Upper lobe of left lung (tissue), 6 donors: Measurements from ENCODE around the gene HAO2. TPM values are rescaled to one million over a fixed set of nuclear protein-coding genes. Genes with fewer than 3 reads are reported as not detected.

ENCODE experiments used
- ATAC-seq, 2 donors: fragments of 200-7000 bp; cut with Tn5 transposase; one replicate each; pipeline ENCODE4 v1.9.1; 2022; ENCODE audit warnings: mild to moderate bottlenecking in 2 of 2, moderate library complexity in 2 of 2; ENCODE audit not compliant: low FRiP score in 2 of 2
- DNase-seq, 2 donors: peaks; one replicate each; pipeline ENCODE4 v3.0.0-alpha.2; 2019 to 2020
- H3K27ac ChIP-seq, 4 donors: fragments of 200-600 bp; sonication (generic); one replicate each; pipeline ENCODE4 v1.5.1; 2016 to 2019
- H3K27me3 ChIP-seq, 4 donors: fragments of 200-600 bp; sonication (generic); one replicate each; pipeline ENCODE4 v1.5.1; 2017 to 2019
- H3K36me3 ChIP-seq, 4 donors: fragments of 200-600 bp; sonication (generic); one replicate each; pipeline ENCODE4 v1.5.1; 2016 to 2019
- H3K4me1 ChIP-seq, 4 donors: fragments of 200-600 bp; sonication (generic); one replicate each; pipeline ENCODE4 v1.5.1; 2018 to 2019
- H3K4me3 ChIP-seq, 4 donors: fragments of 200-600 bp; sonication (generic); one replicate each; pipeline ENCODE4 v1.5.1; 2017 to 2019; ENCODE audit warnings: mild to moderate bottlenecking in 2 of 4, moderate library complexity in 1 of 4
- H3K9me3 ChIP-seq, 4 donors: fragments of 200-600 bp; sonication (generic); one replicate each; pipeline ENCODE4 v1.5.1; 2018 to 2019
- CTCF ChIP-seq, 6 experiments: fragments of 450-650 bp in 4 of 6; fragments of 200-600 bp in 2 of 6; sonication (generic) in 2 of 6; IDR thresholded peaks; one replicate each; pipeline ENCODE4 v1.5.1; 2016 to 2019; ENCODE audit warnings: antibody characterized with exemption in 6 of 6
- EP300 ChIP-seq, 4 donors: sonication (generic); formaldehyde crosslinking; IDR thresholded peaks; one replicate each; pipeline ENCODE4 v1.5.1; 2017; ENCODE audit warnings: antibody characterized with exemption in 4 of 4, control low read depth in 2 of 4
- POLR2A ChIP-seq, 4 donors: fragments of 450-650 bp; IDR thresholded peaks; one replicate each; pipeline ENCODE4 v1.5.1; 2016 to 2017; ENCODE audit warnings: antibody characterized with exemption in 4 of 4, mild to moderate bottlenecking in 2 of 4
- POLR2AphosphoS5 ChIP-seq, 2 donors: sonication (generic); formaldehyde crosslinking; IDR thresholded peaks; one replicate each; pipeline ENCODE4 v1.5.1; 2017; ENCODE audit warnings: antibody characterized with exemption in 2 of 2
- WGBS, 2 donors: methylation state at CpG; one replicate each; pipeline ENCODE4 v1.1.5; 2017 to 2018; 5-methylcytosine and 5-hydroxymethylcytosine counted together
- total RNA-seq, 6 donors: library from RNA; depleted of rRNA in 4 of 6; stranded (reverse); fragments of >200 nt in 4 of 6; gene quantifications; one replicate each; pipeline versions ENCODE4 v1.1.0 to v1.2.1, GENCODE V29; 2016 to 2021
- donor health status: DM: no; HTN: no; CAD: no; lungs with moderate emphysema.
- donor health status: DM: no; HTN: yes; CAD: no; lungs with severe emphysema.

HAO2 gene
- total RNA-seq, 6 donors from 2014 or later: 0.30 to 1.0 TPM; not detected in 4

- H3K9me3 ChIP-seq: no peaks in the 10 kb centered on the region
- no peak for TF ChIP-seq POLR2A (IDR thresholded peaks at IDR 0.05)
- no peak for TF ChIP-seq POLR2AphosphoS5 (IDR thresholded peaks at IDR 0.05)
- TF ChIP-seq EP300 (IDR thresholded peaks at IDR 0.05): no peak
- ATAC-seq (no peak), DNase-seq (no peak)
- no peaks in the 10 kb centered on the region for H3K27me3 ChIP-seq
- H3K4me3 ChIP-seq: no peak overlapping the region
- WGBS, 2 donors: 95 to 97% methylated on average over 5 of the region's 5 CpGs
- no peaks in the 10 kb centered on the region for H3K4me1 ChIP-seq
- no peak overlapping the region for H3K27ac ChIP-seq
- H3K36me3 ChIP-seq: no peaks in the 10 kb centered on the region
Measured at GRCh38 chr1:119380983-119381662, 12.5 kb downstream of the HAO2 start.

GRCh38 chr1:119384591-119384990 is 16.0 kb downstream of the HAO2 start:
- Histone ChIP-seq H3K4me3 (no peak overlapping the region), H3K27me3 (no peaks in the 10 kb centered on the region), H3K4me1 (no peaks in the 10 kb centered on the region), H3K27ac (no peak overlapping the region), H3K36me3 (no peaks in the 10 kb centered on the region), H3K9me3 (no peaks in the 10 kb centered on the region)
- 94 to 100% methylated on average over 1 to 4 of the region's 4 CpGs for WGBS, 2 donors
- ATAC-seq (no peak), DNase-seq (no peak)
- no peak for TF ChIP-seq EP300 (IDR thresholded peaks at IDR 0.05)
- no peak for TF ChIP-seq POLR2A (IDR thresholded peaks at IDR 0.05)
- TF ChIP-seq POLR2AphosphoS5 (IDR thresholded peaks at IDR 0.05): no peak
- TF ChIP-seq CTCF (IDR thresholded peaks at IDR 0.05): no peak

- DNase-seq (no peak), ATAC-seq (no peak)
- WGBS, 2 donors: 61 to 67% methylated on average over 1 of the region's 1 CpG
- Histone ChIP-seq H3K9me3 (no peaks in the 10 kb centered on the region), H3K4me1 (no peaks in the 10 kb centered on the region), H3K36me3 (no peaks in the 10 kb centered on the region), H3K27me3 (no peaks in the 10 kb centered on the region), H3K27ac (no peak overlapping the region), H3K4me3 (no peak overlapping the region)
- TF ChIP-seq POLR2A (IDR thresholded peaks at IDR 0.05) (no peak), CTCF (IDR thresholded peaks at IDR 0.05) (no peak), EP300 (IDR thresholded peaks at IDR 0.05) (no peak), POLR2AphosphoS5 (IDR thresholded peaks at IDR 0.05) (no peak)
Measured at GRCh38 chr1:119385650-119386049, 17.1 kb downstream of the HAO2 start.

- DNase-seq (no peak), ATAC-seq (no peak)
- Histone ChIP-seq H3K27me3 (no peaks in the 10 kb centered on the region), H3K4me1 (no peaks in the 10 kb centered on the region), H3K36me3 (no peaks in the 10 kb centered on the region), H3K9me3 (no peaks in the 10 kb centered on the region), H3K4me3 (no peak overlapping the region), H3K27ac (no peak overlapping the region)
- 15 to 41% methylated on average over 1 to 3 of the region's 3 CpGs for WGBS, 2 donors
- no peak for TF ChIP-seq EP300 (IDR thresholded peaks at IDR 0.05)
- no peak for TF ChIP-seq POLR2A (IDR thresholded peaks at IDR 0.05)
- no peak for TF ChIP-seq POLR2AphosphoS5 (IDR thresholded peaks at IDR 0.05)
- TF ChIP-seq CTCF (IDR thresholded peaks at IDR 0.05): no peak
Measured at GRCh38 chr1:119387858-119388257, 19.3 kb downstream of the HAO2 start.

- Histone ChIP-seq H3K27ac (no peak overlapping the region), H3K27me3 (no peaks in the 10 kb centered on the region), H3K9me3 (no peaks in the 10 kb centered on the region), H3K4me3 (no peak overlapping the region), H3K36me3 (no peaks in the 10 kb centered on the region), H3K4me1 (no peaks in the 10 kb centered on the region)
- ATAC-seq: no peak
- no peak for TF ChIP-seq POLR2A (IDR thresholded peaks at IDR 0.05)
- no peak for TF ChIP-seq POLR2AphosphoS5 (IDR thresholded peaks at IDR 0.05)
- TF ChIP-seq CTCF (IDR thresholded peaks at IDR 0.05): no peak
- DNase-seq: no peak
- 38 to 53% methylated on average over 1 of the region's 1 CpG for WGBS, 2 donors
Measured at GRCh38 chr1:119388450-119388849, 19.9 kb downstream of the HAO2 start.
